Muscle layer of duodenum (tissue), 2 donors: ENCODE measurements around the gene RPS6KA2.

Experiments
- H3K27ac ChIP-seq: one replicate; pipeline ENCODE4 v1.7.0; 2013; ENCODE audit warnings: mild to moderate bottlenecking, low read length
- H3K27me3 ChIP-seq: one replicate; pipeline ENCODE4 v1.7.0; 2013; ENCODE audit warnings: low read depth, mild to moderate bottlenecking, control low read depth, low read length
- H3K36me3 ChIP-seq, 2 donors: one replicate each; pipeline ENCODE4 v1.7.0; 2013; ENCODE audit warnings: low read length in 2 of 2, control low read depth in 1 of 2, mild to moderate bottlenecking in 1 of 2; ENCODE audit not compliant: insufficient read depth in 2 of 2, control insufficient read depth in 1 of 2
- H3K4me1 ChIP-seq, 2 donors: one replicate each; pipeline ENCODE4 v1.7.0; 2013; ENCODE audit warnings: low read length in 2 of 2, mild to moderate bottlenecking in 2 of 2, control low read depth in 1 of 2, moderate library complexity in 1 of 2; ENCODE audit not compliant: insufficient read depth in 2 of 2, control insufficient read depth in 1 of 2
- H3K4me3 ChIP-seq, 2 donors: one replicate each; pipeline ENCODE4 v1.7.0; 2013; ENCODE audit warnings: low read length in 2 of 2, low read depth in 1 of 2, mild to moderate bottlenecking in 1 of 2
- H3K9me3 ChIP-seq, 2 donors: one replicate each; pipeline ENCODE4 v1.7.0; 2013; ENCODE audit warnings: low read length in 2 of 2, control low read depth in 1 of 2, mild to moderate bottlenecking in 1 of 2; ENCODE audit not compliant: control insufficient read depth in 1 of 2
- donor health status: healthy.

The RPS6KA2 gene

GRCh38 chr6:166655251-166655650 is 28.2 kb upstream of the RPS6KA2 start:
- Histone ChIP-seq H3K9me3 (no peaks in the 10 kb centered on the region), H3K27me3 (no peaks in the 10 kb centered on the region), H3K36me3 (no peaks in the 10 kb centered on the region), H3K27ac (no peak overlapping the region), H3K4me1 (no peaks in the 10 kb centered on the region), H3K4me3 (no peak overlapping the region)

GRCh38 chr6:166654573-166654972 is 27.5 kb upstream of the RPS6KA2 start:
- H3K9me3 ChIP-seq, result no peaks in the 10 kb centered on the region
- no peaks in the 10 kb centered on the region for H3K4me1 ChIP-seq
- H3K36me3 ChIP-seq, result no peaks in the 10 kb centered on the region

GRCh38 chr6:166653639-166653941 is 26.5 kb upstream of the RPS6KA2 start:
- Histone ChIP-seq H3K27ac (no peak overlapping the region), H3K9me3 (no peaks in the 10 kb centered on the region), H3K4me1 (no peaks in the 10 kb centered on the region), H3K27me3 (no peaks in the 10 kb centered on the region), H3K4me3 (no peak overlapping the region), H3K36me3 (no peaks in the 10 kb centered on the region)

More at GRCh38 chr6:166654573-166654972, 27.5 kb upstream of the RPS6KA2 start:
- Histone ChIP-seq H3K27ac (no peak overlapping the region), H3K4me3 (no peak overlapping the region), H3K27me3 (no peaks in the 10 kb centered on the region)

GRCh38 chr6:166650824-166651807 is 24.1 kb upstream of the RPS6KA2 start:
- Histone ChIP-seq H3K4me1 (no peaks in the 10 kb centered on the region), H3K4me3 (no peak overlapping the region), H3K27me3 (no peaks in the 10 kb centered on the region), H3K36me3 (no peaks in the 10 kb centered on the region), H3K9me3 (no peaks in the 10 kb centered on the region), H3K27ac (no peak overlapping the region)

- no peaks in the 10 kb centered on the region for H3K27me3 ChIP-seq
- no peaks in the 10 kb centered on the region for H3K9me3 ChIP-seq
- no peak overlapping the region for H3K27ac ChIP-seq
- no peaks in the 10 kb centered on the region for H3K36me3 ChIP-seq
- no peak overlapping the region for H3K4me3 ChIP-seq
- no peaks in the 10 kb centered on the region for H3K4me1 ChIP-seq
Measured at GRCh38 chr6:166650047-166650446, 23.0 kb upstream of the RPS6KA2 start.

- H3K27ac ChIP-seq, result no peak overlapping the region
Measured at GRCh38 chr6:166648846-166649245, 21.8 kb upstream of the RPS6KA2 start.

GRCh38 chr6:166647896-166648295 is 20.8 kb upstream of the RPS6KA2 start:
- Histone ChIP-seq H3K27ac (no peak overlapping the region), H3K4me3 (no peak overlapping the region), H3K4me1 (no peaks in the 10 kb centered on the region), H3K9me3 (peaks cover 0 to 10% of the 10 kb centered on the region in 2 donors), H3K36me3 (no peaks in the 10 kb centered on the region), H3K27me3 (no peaks in the 10 kb centered on the region)

More at GRCh38 chr6:166648846-166649245, 21.8 kb upstream of the RPS6KA2 start:
- no peaks in the 10 kb centered on the region for H3K27me3 ChIP-seq
- H3K36me3 ChIP-seq, result no peaks in the 10 kb centered on the region
- H3K9me3 ChIP-seq, result peaks cover 0 to 3% of the 10 kb centered on the region in 2 donors
- H3K4me1 ChIP-seq, result no peaks in the 10 kb centered on the region
- no peak overlapping the region for H3K4me3 ChIP-seq

- peaks cover 0 to 13% of the 10 kb centered on the region in 2 donors for H3K9me3 ChIP-seq
- H3K27ac ChIP-seq, result no peak overlapping the region
- no peaks in the 10 kb centered on the region for H3K36me3 ChIP-seq
- no peaks in the 10 kb centered on the region for H3K27me3 ChIP-seq
- no peak overlapping the region for H3K4me3 ChIP-seq
- no peaks in the 10 kb centered on the region for H3K4me1 ChIP-seq
Measured at GRCh38 chr6:166646716-166647115, 19.7 kb upstream of the RPS6KA2 start.

- Histone ChIP-seq H3K27me3 (no peaks in the 10 kb centered on the region), H3K9me3 (peaks cover 0 to 13% of the 10 kb centered on the region in 2 donors), H3K4me1 (no peaks in the 10 kb centered on the region), H3K4me3 (no peak overlapping the region), H3K27ac (no peak overlapping the region), H3K36me3 (no peaks in the 10 kb centered on the region)
Measured at GRCh38 chr6:166645896-166646295, 18.8 kb upstream of the RPS6KA2 start.

GRCh38 chr6:166644681-166645080 is 17.6 kb upstream of the RPS6KA2 start:
- Histone ChIP-seq H3K27ac (no peak overlapping the region), H3K27me3 (no peaks in the 10 kb centered on the region), H3K4me1 (no peaks in the 10 kb centered on the region), H3K4me3 (no peak overlapping the region), H3K9me3 (peaks cover 0 to 13% of the 10 kb centered on the region in 2 donors), H3K36me3 (no peaks in the 10 kb centered on the region)

GRCh38 chr6:166643891-166644590 is 17.0 kb upstream of the RPS6KA2 start:
- H3K4me3 ChIP-seq, result no peak overlapping the region
- no peaks in the 10 kb centered on the region for H3K4me1 ChIP-seq
- H3K27me3 ChIP-seq, result no peaks in the 10 kb centered on the region
- H3K9me3 ChIP-seq, result peaks cover 0 to 13% of the 10 kb centered on the region in 2 donors
- no peak overlapping the region for H3K27ac ChIP-seq
- no peaks in the 10 kb centered on the region for H3K36me3 ChIP-seq
